Karpas-422 (cell line): ENCODE results near the gene ZNF644. TPM values are rescaled to one million over a fixed set of nuclear protein-coding genes. Genes with fewer than 3 reads are reported as not detected.

Experiments
- DNase-seq: peaks from one replicate; pipeline ENCODE4 v3.0.0-alpha.2; 2015
- H2AFZ ChIP-seq: fragments of 200-600 bp; sonication (generic); 2 replicates; pipeline ENCODE4 v1.6.1; 2014; ENCODE audit warnings: antibody characterized with exemption, low read length, mixed read lengths
- H3K27ac ChIP-seq: fragments of 200-600 bp; sonication (generic); 2 replicates; pipeline ENCODE4 v1.5.1; 2014; ENCODE audit warnings: mild to moderate bottlenecking, low read length, moderate library complexity
- H3K27me3 ChIP-seq: fragments of 200-600 bp; sonication (generic); 2 replicates; pipeline ENCODE4 v1.6.1; 2014; ENCODE audit warnings: low read length, mixed read lengths
- H3K36me3 ChIP-seq: fragments of 200-600 bp; sonication (generic); 2 replicates; pipeline ENCODE4 v1.6.1; 2014; ENCODE audit warnings: low read length, mixed read lengths; ENCODE audit not compliant: insufficient read depth
- H3K4me1 ChIP-seq: fragments of 200-600 bp; sonication (generic); 2 replicates; pipeline ENCODE4 v1.6.1; 2014; ENCODE audit warnings: mild to moderate bottlenecking, low read length, mixed read lengths
- H3K4me2 ChIP-seq: fragments of 200-600 bp; sonication (generic); 2 replicates; pipeline ENCODE4 v1.6.1; 2014; ENCODE audit warnings: low read length, low read depth, mild to moderate bottlenecking; ENCODE audit not compliant: poor library complexity, severe bottlenecking
- H3K4me3 ChIP-seq: fragments of 200-600 bp; sonication (generic); 2 replicates; pipeline ENCODE4 v1.5.1; 2014; ENCODE audit warnings: mild to moderate bottlenecking, antibody characterized with exemption, low read length, mixed read lengths
- H3K79me2 ChIP-seq: fragments of 200-600 bp; sonication (generic); 2 replicates; pipeline ENCODE4 v1.6.1; 2014; ENCODE audit warnings: mild to moderate bottlenecking, low read length, mixed read lengths
- H3K9ac ChIP-seq: fragments of 200-600 bp; sonication (generic); 2 replicates; pipeline ENCODE4 v1.6.0; 2014; ENCODE audit warnings: low read length
- H3K9me2 ChIP-seq: fragments of 200-600 bp; sonication (generic), shearing (Covaris generic); replicated peaks from 2 replicates; pipeline ENCODE4 v1.6.0; 2014; ENCODE audit warnings: mild to moderate bottlenecking, low read length, moderate library complexity; ENCODE audit not compliant: insufficient read depth
- H3K9me3 ChIP-seq: fragments of 300-700, 200-600 bp; sonication (generic); 2 replicates; pipeline ENCODE4 v1.6.1; 2014; ENCODE audit warnings: low read length, mixed read lengths
- H4K20me1 ChIP-seq: fragments of 200-600 bp; sonication (generic); 2 replicates; pipeline ENCODE4 v1.6.1; 2014; ENCODE audit warnings: mild to moderate bottlenecking, antibody characterized with exemption, low read length, low read depth; ENCODE audit not compliant: insufficient read depth
- total RNA-seq: library from RNA; depleted of rRNA; stranded (reverse); fragments of >200 nt; shearing (Covaris generic); gene quantifications from 2 replicates; pipeline ENCODE4 v1.2.3, GENCODE V29; 2014; ENCODE audit warnings: low replicate concordance

The ZNF644 gene
- total RNA-seq, 1 experiment from 2014 or later, result 93.5 TPM

- no peak overlapping the region for H3K27ac ChIP-seq
- no peak for DNase-seq
- no peak overlapping the region for H3K9ac ChIP-seq
- no peak overlapping the region for H3K4me2 ChIP-seq
- peaks cover 91% of the 10 kb centered on the region for H3K79me2 ChIP-seq
- H3K9me3 ChIP-seq, result peaks cover 6% of the 10 kb centered on the region; the same call in 1 of the 2 replicates
- H4K20me1 ChIP-seq, result peaks cover 9% of the 10 kb centered on the region; the same call in 1 of the 2 replicates
- H3K27me3 ChIP-seq, result no peaks in the 10 kb centered on the region
- H3K36me3 ChIP-seq, result peaks cover 52% of the 10 kb centered on the region
- no peaks in the 10 kb centered on the region for H3K9me2 ChIP-seq
- H3K4me3 ChIP-seq, result no peak overlapping the region
- peaks cover 20% of the 10 kb centered on the region for H3K4me1 ChIP-seq
- H2AFZ ChIP-seq, result no peak overlapping the region
Observed at GRCh38 chr1:91007092-91007491, 14.7 kb downstream of the ZNF644 start.

DNA sequence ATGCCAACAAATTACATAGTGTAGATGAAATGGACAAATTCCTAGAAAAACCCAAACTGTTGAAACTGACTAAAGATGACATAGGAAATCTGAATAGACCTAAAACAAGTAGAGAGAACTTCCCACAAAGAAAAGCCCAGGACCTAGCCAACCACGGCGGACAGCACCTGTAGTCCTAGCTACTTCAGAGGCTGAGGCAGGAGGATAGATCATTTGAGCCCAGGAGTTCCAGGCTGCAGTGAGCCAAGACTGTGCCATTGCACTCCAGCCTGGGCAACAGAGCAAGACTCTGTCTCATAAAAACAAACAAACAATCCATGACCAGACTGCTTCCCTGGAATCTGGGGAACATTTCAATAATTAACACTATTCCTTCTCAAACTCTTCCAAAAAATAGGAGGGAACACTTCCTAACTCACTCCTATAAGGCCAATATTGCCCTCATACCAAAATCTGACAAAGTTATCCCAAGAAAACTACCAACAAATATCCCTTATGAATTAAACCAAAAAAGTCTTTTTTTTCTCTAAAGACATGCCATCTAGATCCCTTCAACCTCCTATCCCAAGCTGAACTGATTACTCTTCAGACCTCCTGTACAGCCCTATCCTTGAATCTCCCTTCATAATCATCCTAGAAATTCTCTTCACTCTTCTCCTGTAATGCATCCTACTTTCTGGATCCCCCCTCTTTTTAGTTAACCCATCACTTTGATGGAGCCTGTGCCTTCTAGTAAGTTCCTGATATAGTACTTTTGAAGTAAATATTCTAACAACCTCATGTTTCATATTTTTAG is 15.5 kb downstream of the ZNF644 start:
- Histone ChIP-seq H3K36me3 (peaks cover 44% of the 10 kb centered on the region), H3K27ac (no peak overlapping the region), H3K9me3 (peaks cover 6% of the 10 kb centered on the region; the same call in 1 of the 2 replicates), H3K4me2 (no peak overlapping the region), H3K9me2 (no peaks in the 10 kb centered on the region), H2AFZ (no peak overlapping the region), H3K4me3 (no peak overlapping the region), H3K4me1 (peaks cover 15% of the 10 kb centered on the region), H3K9ac (no peak overlapping the region), H3K27me3 (no peaks in the 10 kb centered on the region), H3K79me2 (peaks cover 88% of the 10 kb centered on the region), H4K20me1 (peaks cover 9% of the 10 kb centered on the region; the same call in 1 of the 2 replicates)
- no peak for DNase-seq

GRCh38 chr1:91005285-91005684 is 16.6 kb downstream of the ZNF644 start:
- no peak for DNase-seq
- Histone ChIP-seq H3K27me3 (no peaks in the 10 kb centered on the region), H3K9ac (no peak overlapping the region), H4K20me1 (peaks cover 9% of the 10 kb centered on the region; the same call in 1 of the 2 replicates), H3K4me3 (no peak overlapping the region), H3K9me2 (no peaks in the 10 kb centered on the region), H2AFZ (no peak overlapping the region), H3K9me3 (peaks cover 6% of the 10 kb centered on the region; the same call in 1 of the 2 replicates), H3K27ac (no peak overlapping the region), H3K4me2 (no peak overlapping the region), H3K79me2 (peaks cover 81% of the 10 kb centered on the region), H3K4me1 (peaks cover 7% of the 10 kb centered on the region), H3K36me3 (peaks cover 36% of the 10 kb centered on the region)

DNA sequence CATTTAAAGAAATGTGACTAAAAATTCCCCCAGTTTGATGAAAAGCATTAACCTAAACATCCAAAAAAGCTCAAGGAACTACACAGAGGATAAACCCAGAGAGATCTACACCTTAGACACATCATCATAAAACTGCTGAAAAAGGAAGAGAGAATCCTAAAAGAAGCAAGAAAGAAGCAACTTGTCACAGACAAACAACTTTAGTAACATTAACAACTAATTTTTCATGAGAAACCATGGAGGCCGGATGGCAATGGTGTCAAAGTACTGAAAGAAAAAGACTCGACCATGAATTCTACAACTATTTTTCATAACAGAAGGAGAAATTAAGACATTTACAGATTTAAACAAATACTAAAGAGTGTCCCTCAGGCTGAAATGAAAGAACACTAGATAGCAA is 17.7 kb downstream of the ZNF644 start:
- Histone ChIP-seq H3K79me2 (peaks cover 77% of the 10 kb centered on the region), H4K20me1 (peaks cover 9% of the 10 kb centered on the region; the same call in 1 of the 2 replicates)
- no peak for DNase-seq

GRCh38 chr1:90996742-90997413 is 25.0 kb downstream of the ZNF644 start:
- peaks cover 25% of the 10 kb centered on the region for H3K36me3 ChIP-seq
- peaks cover 86% of the 10 kb centered on the region for H3K79me2 ChIP-seq
- H3K9ac ChIP-seq, result no peak overlapping the region
- no peak overlapping the region for H3K4me2 ChIP-seq
- no peak overlapping the region for H3K27ac ChIP-seq
- no peak for DNase-seq
- no peak overlapping the region for H2AFZ ChIP-seq
- no peak overlapping the region for H3K4me3 ChIP-seq
- H3K9me2 ChIP-seq, result no peaks in the 10 kb centered on the region
- no peaks in the 10 kb centered on the region for H3K4me1 ChIP-seq
- no peaks in the 10 kb centered on the region for H4K20me1 ChIP-seq
- H3K9me3 ChIP-seq, result peaks cover 2% of the 10 kb centered on the region; the same call in 1 of the 2 replicates
- H3K27me3 ChIP-seq, result no peaks in the 10 kb centered on the region

More for the DNA sequence above, 17.7 kb downstream of the ZNF644 start:
- Histone ChIP-seq H3K9me2 (no peaks in the 10 kb centered on the region), H3K27ac (no peak overlapping the region), H3K27me3 (no peaks in the 10 kb centered on the region), H3K9ac (no peak overlapping the region), H3K36me3 (peaks cover 33% of the 10 kb centered on the region), H3K4me3 (no peak overlapping the region), H3K4me1 (no peaks in the 10 kb centered on the region), H2AFZ (no peak overlapping the region), H3K4me2 (no peak overlapping the region), H3K9me3 (peaks cover 6% of the 10 kb centered on the region; the same call in 1 of the 2 replicates)

- no peak overlapping the region for H3K9ac ChIP-seq
- DNase-seq, result no peak
- H4K20me1 ChIP-seq, result no peaks in the 10 kb centered on the region
- H3K27ac ChIP-seq, result no peak overlapping the region
- H3K4me2 ChIP-seq, result no peak overlapping the region
- no peak overlapping the region for H3K4me3 ChIP-seq
- H2AFZ ChIP-seq, result no peak overlapping the region
- no peaks in the 10 kb centered on the region for H3K4me1 ChIP-seq
- H3K27me3 ChIP-seq, result no peaks in the 10 kb centered on the region
- H3K9me2 ChIP-seq, result no peaks in the 10 kb centered on the region
- H3K79me2 ChIP-seq, result peaks cover 96% of the 10 kb centered on the region
- H3K36me3 ChIP-seq, result peaks cover 38% of the 10 kb centered on the region
- H3K9me3 ChIP-seq, result peaks cover 2% of the 10 kb centered on the region; the same call in 1 of the 2 replicates
Observed at GRCh38 chr1:90995311-90995894, 26.4 kb downstream of the ZNF644 start.

DNA sequence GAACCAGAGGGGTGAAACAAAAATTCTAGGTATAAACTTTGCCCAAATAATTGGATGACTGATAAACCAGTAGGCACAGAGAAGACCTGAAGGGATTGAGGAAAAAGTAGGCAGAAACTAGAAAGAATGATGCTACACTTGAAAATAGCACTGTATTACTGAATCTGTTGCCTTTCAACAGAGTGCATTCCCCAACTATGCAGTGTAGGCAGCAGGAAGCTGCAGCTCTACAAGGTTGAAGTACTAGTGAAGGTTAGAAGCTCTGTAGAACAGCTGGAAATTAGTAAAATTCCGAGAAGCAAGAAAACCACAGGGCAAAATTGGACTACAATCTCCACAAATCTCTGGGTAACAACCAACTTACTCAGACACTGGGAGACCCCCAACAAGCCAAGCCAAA is 27.4 kb downstream of the ZNF644 start:
- peaks cover 100% of the 10 kb centered on the region for H3K79me2 ChIP-seq
- no peak overlapping the region for H3K4me3 ChIP-seq
- peaks cover 2% of the 10 kb centered on the region; the same call in 1 of the 2 replicates for H3K9me3 ChIP-seq
- no peak for DNase-seq
- no peak overlapping the region for H3K9ac ChIP-seq
- no peaks in the 10 kb centered on the region for H3K4me1 ChIP-seq
- H3K9me2 ChIP-seq, result no peaks in the 10 kb centered on the region
- no peak overlapping the region for H3K27ac ChIP-seq
- H3K36me3 ChIP-seq, result peaks cover 47% of the 10 kb centered on the region
- no peak overlapping the region for H2AFZ ChIP-seq
- no peaks in the 10 kb centered on the region for H3K27me3 ChIP-seq
- no peak overlapping the region for H3K4me2 ChIP-seq
- H4K20me1 ChIP-seq, result no peaks in the 10 kb centered on the region

DNA sequence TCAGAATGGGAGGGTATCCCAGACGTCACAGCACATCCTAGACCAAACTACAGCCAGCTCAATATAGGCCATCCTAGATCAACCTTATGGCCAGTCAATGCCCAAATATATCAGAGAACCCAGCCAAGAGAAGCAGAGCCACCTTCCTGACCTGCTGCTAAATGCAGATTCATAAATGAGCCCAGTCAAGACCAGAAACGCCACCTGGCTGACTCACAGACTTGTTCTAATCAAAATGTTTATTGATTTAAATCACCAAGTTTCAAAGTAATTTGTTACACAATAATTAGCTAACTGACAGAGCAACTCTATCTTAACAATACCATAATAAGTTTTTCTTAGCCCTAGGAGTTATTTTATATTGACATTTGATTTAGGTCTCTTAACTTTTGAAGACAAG is 28.6 kb downstream of the ZNF644 start:
- no peaks in the 10 kb centered on the region for H3K4me1 ChIP-seq
- H3K79me2 ChIP-seq, result peaks cover 100% of the 10 kb centered on the region
- no peak overlapping the region for H3K4me3 ChIP-seq
- H3K9ac ChIP-seq, result no peak overlapping the region
- no peak overlapping the region for H3K4me2 ChIP-seq
- H3K9me2 ChIP-seq, result no peaks in the 10 kb centered on the region
- peaks cover 56% of the 10 kb centered on the region for H3K36me3 ChIP-seq
- no peak overlapping the region for H2AFZ ChIP-seq
- peaks cover 2% of the 10 kb centered on the region; the same call in 1 of the 2 replicates for H3K9me3 ChIP-seq
- H3K27ac ChIP-seq, result no peak overlapping the region
- no peaks in the 10 kb centered on the region for H4K20me1 ChIP-seq
- H3K27me3 ChIP-seq, result no peaks in the 10 kb centered on the region
- no peak for DNase-seq
